Effector CD4-positive, alpha-beta T cell (primary cell): ENCODE data around the gene TGFB1I1.
"Not testable (repeated sequence)": the region's sequence is repeated elsewhere in the genome, so short reads cannot be mapped to it uniquely, and the experiment has no call there.

ENCODE experiments used
- DNase-seq: peaks from one replicate; pipeline ENCODE4 v3.0.0-alpha.2; 2020

TGFB1I1 gene

DNA sequence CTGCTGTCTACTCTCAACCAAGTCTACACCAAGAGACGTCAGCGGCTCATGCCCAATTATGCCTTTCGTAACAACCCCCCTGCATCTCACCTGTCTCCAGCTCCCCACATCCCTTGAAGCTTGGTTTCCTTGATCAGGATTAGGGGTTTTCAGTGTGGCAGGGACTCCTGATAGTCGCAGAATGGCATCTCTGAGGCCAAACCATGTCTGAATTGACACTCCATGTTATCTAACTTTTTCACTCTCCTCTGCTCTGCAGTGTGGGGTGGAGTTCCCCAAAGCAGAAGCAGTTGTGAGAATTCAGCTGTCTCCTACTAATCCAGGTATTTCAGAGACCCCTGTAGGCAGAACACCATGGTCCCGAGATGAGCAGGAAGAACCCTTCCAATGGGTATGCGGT lies 50.1 kb downstream of the TGFB1I1 start:
- DNase-seq: no peak

DNA sequence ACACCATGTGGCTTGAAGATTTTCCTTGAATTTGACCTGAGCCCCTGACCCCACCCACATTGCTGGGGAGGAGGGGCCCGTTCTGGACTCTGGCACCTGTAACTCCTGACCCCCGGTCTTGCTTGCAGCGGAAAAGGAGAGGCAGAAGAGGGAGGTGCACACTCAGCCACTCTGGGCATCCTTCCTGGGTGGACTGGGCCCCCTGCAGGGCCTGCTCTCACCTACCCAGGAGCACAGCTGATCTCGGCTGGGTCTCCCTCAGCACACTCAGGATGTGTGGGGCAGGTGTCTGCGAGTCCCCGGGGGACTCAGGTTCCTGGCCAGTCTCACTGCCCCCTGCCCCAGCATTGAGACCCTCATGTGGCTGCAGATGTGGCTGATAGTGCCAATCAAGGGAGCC lies 51.8 kb downstream of the TGFB1I1 start:
- DNase-seq: not testable (repeated sequence)

GRCh38 chr16:31525113-31525512 lies 53.2 kb downstream of the TGFB1I1 start:
- no peak for DNase-seq
